ENCODE measurements around the gene LRRC10B.

Gene LRRC10B

GRCh38 chr11:61486779-61487178, 21.8 kb upstream of the LRRC10B start:
- DNase-seq (ENCODE audit: low read depth in 2 of 2), result no peak

GRCh38 chr11:61487342-61488025, 21.1 kb upstream of the LRRC10B start:
- no peak for DNase-seq (ENCODE audit: low read depth in 2 of 2)

GRCh38 chr11:61488651-61489291, 19.8 kb upstream of the LRRC10B start:
- no peak for DNase-seq (ENCODE audit: low read depth in 2 of 2)

GRCh38 chr11:61489833-61490721, 18.5 kb upstream of the LRRC10B start:
- no peak for DNase-seq (ENCODE audit: low read depth in 2 of 2)

GRCh38 chr11:61491736-61492395, 16.7 kb upstream of the LRRC10B start:
- DNase-seq (ENCODE audit: low read depth in 2 of 2), result no peak

- no peak for DNase-seq (ENCODE audit: low read depth in 2 of 2)
Measured at GRCh38 chr11:61494381-61494961, 14.1 kb upstream of the LRRC10B start.

- no peak for DNase-seq (ENCODE audit: low read depth in 2 of 2)
Measured at GRCh38 chr11:61495801-61496601, 12.5 kb upstream of the LRRC10B start.

- DNase-seq (ENCODE audit: low read depth in 2 of 2), result no peak
Measured at GRCh38 chr11:61496602-61497400, 11.7 kb upstream of the LRRC10B start.

GRCh38 chr11:61497473-61497872, 11.1 kb upstream of the LRRC10B start:
- DNase-seq (ENCODE audit: low read depth in 2 of 2), result no peak

- no peak for DNase-seq (ENCODE audit: low read depth in 2 of 2)
Measured at GRCh38 chr11:61497876-61498275, 10.7 kb upstream of the LRRC10B start.

GRCh38 chr11:61498767-61499341, 9.7 kb upstream of the LRRC10B start:
- DNase-seq (ENCODE audit: low read depth in 2 of 2), result no peak

- no peak for DNase-seq (ENCODE audit: low read depth in 2 of 2)
Measured at GRCh38 chr11:61499816-61500491, 8.6 kb upstream of the LRRC10B start.

GRCh38 chr11:61502522-61502921, 6.0 kb upstream of the LRRC10B start:
- DNase-seq (ENCODE audit: low read depth in 2 of 2), result no peak

GRCh38 chr11:61503135-61503770, 5.3 kb upstream of the LRRC10B start:
- no peak for DNase-seq (ENCODE audit: low read depth in 2 of 2)

- no peak for DNase-seq (ENCODE audit: low read depth in 2 of 2)
Measured at GRCh38 chr11:61505106-61505505, 3.4 kb upstream of the LRRC10B start.

- no peak for DNase-seq (ENCODE audit: low read depth in 2 of 2)
Measured at GRCh38 chr11:61505640-61506155, 2.9 kb upstream of the LRRC10B start.

- no peak for DNase-seq (ENCODE audit: low read depth in 2 of 2)
Measured at GRCh38 chr11:61507012-61507768, 1.4 kb upstream of the LRRC10B start.

Measured in stimulated activated CD8-positive, alpha-beta memory T cell treated with anti-CD3 and anti-CD28 coated beads, Interleukin-15, amount 100 ng/mL, for 48 hours (primary cell).